Measurements from ENCODE around the gene RNF11.

- no peak for TF ChIP-seq E2F6 (IDR thresholded peaks at IDR 0.05; ENCODE audit: borderline replicate concordance, low read depth)
- TF ChIP-seq CTCF (IDR thresholded peaks at IDR 0.05): no peak
- TF ChIP-seq POLR2A (IDR thresholded peaks at IDR 0.05; ENCODE audit: low read length): no peak
- TF ChIP-seq REST (IDR thresholded peaks at IDR 0.05): no peak
Measured at GRCh38 chr1:51299185-51299885, 63.3 kb downstream of the RNF11 start.
